Stimulated activated effector memory CD8-positive, alpha-beta T cell treated with anti-CD3 and anti-CD28 coated beads, Interleukin-12 subunit alpha, Interleukin-12 subunit beta, amount 100 ng/mL, for 72 hours (primary cell): ENCODE results near the gene CDC34.
A peak's percentile ranks its signal among the peaks of the same experiment; 100 is the strongest.

Source experiments
- ATAC-seq: fragments of 150-1000 bp; cut with Tn5 transposase; 2 replicates; pipeline ENCODE4 v1.10.0; 2021
- DNase-seq, 2 donors: peaks; one replicate each; pipeline ENCODE4 v3.0.0; 2021 to 2022; ENCODE audit warnings: low spot score in 2 of 2
- H3K27ac Mint-ChIP-seq: one replicate; pipeline ENCODE4 v1.8.0; 2022; ENCODE audit warnings: mild to moderate bottlenecking, mixed read lengths
- H3K36me3 Mint-ChIP-seq: one replicate; pipeline ENCODE4 v1.8.0; 2022; ENCODE audit warnings: mild to moderate bottlenecking, mixed read lengths
- H3K4me1 Mint-ChIP-seq: one replicate; pipeline ENCODE4 v1.8.0; 2022; ENCODE audit warnings: mixed read lengths
- H3K4me3 Mint-ChIP-seq: one replicate; pipeline ENCODE4 v1.8.0; 2022; ENCODE audit warnings: mild to moderate bottlenecking, mixed read lengths
- H3K9me3 Mint-ChIP-seq: one replicate; pipeline ENCODE4 v1.8.0; 2022; ENCODE audit warnings: mixed read lengths

CDC34 gene

GRCh38 chr19:540867-541637 lies 9.5 kb downstream of the CDC34 start:
- no peaks in the 10 kb centered on the region for H3K9me3 Mint-ChIP-seq
- ATAC-seq, result no peak
- no peak overlapping the region for H3K4me3 Mint-ChIP-seq
- no peak overlapping the region for H3K27ac Mint-ChIP-seq
- DNase-seq, result no peak
- peaks cover 51% of the 10 kb centered on the region for H3K36me3 Mint-ChIP-seq
- H3K4me1 Mint-ChIP-seq, result peaks cover 16% of the 10 kb centered on the region

DNA sequence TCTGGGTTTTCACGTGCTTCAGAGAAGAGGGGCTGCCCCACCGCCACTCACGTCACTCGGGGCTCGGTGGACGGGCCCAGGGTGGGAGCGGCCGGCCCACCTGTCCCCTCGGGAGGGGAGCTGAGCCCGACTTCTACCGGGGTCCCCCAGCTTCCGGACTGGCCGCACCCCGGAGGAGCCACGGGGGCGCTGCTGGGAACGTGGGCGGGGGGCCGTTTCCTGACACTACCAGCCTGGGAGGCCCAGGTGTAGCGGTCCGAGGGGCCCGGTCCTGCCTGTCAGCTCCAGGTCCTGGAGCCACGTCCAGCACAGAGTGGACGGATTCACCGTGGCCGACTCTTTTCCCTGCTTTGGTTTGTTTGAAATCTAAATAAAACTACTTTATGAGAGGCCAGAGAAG lies 10.1 kb downstream of the CDC34 start:
- Mint-ChIP-seq H3K9me3 (no peaks in the 10 kb centered on the region), H3K4me3 (no peak overlapping the region), H3K36me3 (peaks cover 51% of the 10 kb centered on the region), H3K27ac (no peak overlapping the region), H3K4me1 (peaks cover 16% of the 10 kb centered on the region)
- ATAC-seq (no peak), DNase-seq (no peak)

DNA sequence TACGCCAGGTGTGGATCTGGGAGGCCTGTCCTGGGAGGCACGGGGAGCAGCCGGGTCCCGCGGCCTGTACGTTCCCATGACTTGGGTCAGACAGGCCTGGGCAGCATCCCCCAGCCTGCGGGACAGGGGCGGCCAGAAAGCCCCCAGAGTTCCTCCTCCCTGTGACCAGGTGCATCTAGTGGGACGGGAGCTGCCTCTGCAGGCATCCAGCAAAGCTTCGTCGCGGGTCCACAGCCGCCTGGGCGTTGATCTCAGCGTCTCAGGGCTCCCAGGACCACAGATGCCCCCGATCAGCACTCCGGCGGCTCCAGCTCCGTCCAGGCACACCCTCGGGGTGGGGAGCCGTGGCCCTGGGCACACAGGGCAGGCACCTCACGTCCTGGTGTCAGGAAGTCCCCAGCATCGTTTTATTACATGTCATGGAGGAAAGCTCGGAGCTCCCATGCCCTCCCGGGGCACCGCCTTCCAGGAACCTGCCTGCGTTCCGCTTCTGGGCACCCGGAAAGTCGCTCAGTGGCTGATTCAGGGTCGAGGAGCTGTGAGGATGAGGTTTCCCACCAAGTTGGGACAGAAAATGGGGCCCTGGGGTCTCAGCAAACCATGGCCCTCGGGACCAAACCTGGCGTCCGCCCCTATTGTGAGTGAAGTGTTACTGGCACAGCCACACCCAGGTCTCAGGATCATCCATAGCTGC lies 10.8 kb downstream of the CDC34 start:
- no peaks in the 10 kb centered on the region for H3K9me3 Mint-ChIP-seq
- H3K4me3 Mint-ChIP-seq, result peak overlapping the region; percentile 86
- H3K4me1 Mint-ChIP-seq, result peaks cover 16% of the 10 kb centered on the region
- no peak for ATAC-seq
- DNase-seq, result no peak
- H3K27ac Mint-ChIP-seq, result no peak overlapping the region
- peaks cover 52% of the 10 kb centered on the region for H3K36me3 Mint-ChIP-seq

- peak within 1 kb of the TSS; percentile 86 for H3K4me3 Mint-ChIP-seq
- peak within 1 kb of the TSS; percentile 93 for H3K27ac Mint-ChIP-seq
- DNase-seq (peak; percentile 56 to 87), ATAC-seq (peak; percentile 95)
- no peaks in the 10 kb centered on the region for H3K9me3 Mint-ChIP-seq
- peaks cover 41% of the 10 kb centered on the region for H3K36me3 Mint-ChIP-seq
- peaks cover 25% of the 10 kb centered on the region for H3K4me1 Mint-ChIP-seq
Measured at GRCh38 chr19:543910-544608, 12.5 kb downstream of the CDC34 start, which contains the start of gene GZMM. Gene GZMM (plus strand): TSS chr19:544053. CDS start chr19:544072, 19 bp downstream.

DNA sequence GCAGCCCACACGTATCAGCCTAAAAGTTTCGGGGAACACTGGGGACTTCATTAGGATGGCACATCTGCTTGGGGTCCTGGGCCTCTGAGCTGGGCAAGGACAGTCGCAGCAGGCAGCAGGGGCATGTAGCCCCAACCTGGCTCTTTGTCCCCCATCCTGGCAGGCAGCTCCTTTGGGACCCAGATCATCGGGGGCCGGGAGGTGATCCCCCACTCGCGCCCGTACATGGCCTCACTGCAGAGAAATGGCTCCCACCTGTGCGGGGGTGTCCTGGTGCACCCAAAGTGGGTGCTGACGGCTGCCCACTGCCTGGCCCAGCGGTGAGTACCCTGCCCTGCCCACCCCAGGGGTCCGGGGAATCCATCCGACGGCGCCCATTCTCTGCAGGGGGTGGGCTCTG lies 15.6 kb downstream of the CDC34 start:
- Mint-ChIP-seq H3K27ac (no peak overlapping the region), H3K36me3 (peaks cover 27% of the 10 kb centered on the region), H3K4me1 (peaks cover 34% of the 10 kb centered on the region), H3K9me3 (no peaks in the 10 kb centered on the region), H3K4me3 (no peak overlapping the region)
- no peak for ATAC-seq
- no peak for DNase-seq

DNA sequence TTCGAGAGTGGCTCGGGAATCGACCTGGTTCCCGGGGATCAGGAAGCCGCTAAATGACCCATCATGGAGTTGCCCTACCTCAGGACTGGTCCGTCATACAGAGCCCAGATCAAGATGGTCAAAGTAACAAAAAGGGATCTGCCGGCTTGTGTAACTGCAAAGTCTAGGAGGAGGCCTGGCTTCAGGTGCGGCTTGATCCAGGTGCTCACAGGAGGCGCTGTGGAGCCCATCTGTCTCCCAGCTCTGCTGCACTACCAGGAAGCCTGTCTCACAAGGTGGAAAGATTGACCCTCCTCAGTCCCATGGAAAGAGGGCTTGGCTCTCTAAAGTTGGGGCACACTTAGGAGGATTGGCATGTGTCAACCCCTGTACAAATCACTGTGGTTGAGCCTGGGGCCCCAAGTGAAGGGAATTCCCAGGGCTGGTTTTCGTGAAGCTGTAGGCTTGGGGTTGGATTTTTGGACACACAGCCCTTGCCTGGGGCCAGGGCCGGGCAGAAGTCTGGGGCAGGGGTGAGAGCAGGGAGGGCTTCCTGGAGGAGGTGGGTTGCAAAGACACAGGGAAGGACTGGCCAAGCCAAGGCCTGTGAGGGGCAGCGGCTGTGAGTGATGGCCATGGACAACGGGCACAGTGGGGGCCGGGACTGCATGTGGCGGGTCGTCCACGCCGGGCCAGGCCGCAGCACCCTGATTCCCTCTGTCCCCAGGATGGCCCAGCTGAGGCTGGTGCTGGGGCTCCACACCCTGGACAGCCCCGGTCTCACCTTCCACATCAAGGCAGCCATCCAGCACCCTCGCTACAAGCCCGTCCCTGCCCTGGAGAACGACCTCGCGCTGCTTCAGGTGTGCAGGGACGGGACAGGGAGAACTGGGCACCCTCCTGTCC lies 16.5 kb downstream of the CDC34 start:
- no peak overlapping the region for H3K4me3 Mint-ChIP-seq
- H3K36me3 Mint-ChIP-seq, result peaks cover 31% of the 10 kb centered on the region
- peak overlapping the region; percentile 65 for H3K27ac Mint-ChIP-seq
- peaks cover 34% of the 10 kb centered on the region for H3K4me1 Mint-ChIP-seq
- no peaks in the 10 kb centered on the region for H3K9me3 Mint-ChIP-seq
- DNase-seq (no peak), ATAC-seq (no peak)

GRCh38 chr19:548886-549830 lies 17.6 kb downstream of the CDC34 start:
- H3K36me3 Mint-ChIP-seq, result peaks cover 22% of the 10 kb centered on the region
- no peak overlapping the region for H3K4me3 Mint-ChIP-seq
- H3K27ac Mint-ChIP-seq, result no peak overlapping the region
- peak; percentile 9 for ATAC-seq
- H3K9me3 Mint-ChIP-seq, result no peaks in the 10 kb centered on the region
- no peak for DNase-seq
- H3K4me1 Mint-ChIP-seq, result peaks cover 28% of the 10 kb centered on the region

- no peak overlapping the region for H3K27ac Mint-ChIP-seq
Measured at GRCh38 chr19:554817-555216, 23.3 kb downstream of the CDC34 start.

DNA sequence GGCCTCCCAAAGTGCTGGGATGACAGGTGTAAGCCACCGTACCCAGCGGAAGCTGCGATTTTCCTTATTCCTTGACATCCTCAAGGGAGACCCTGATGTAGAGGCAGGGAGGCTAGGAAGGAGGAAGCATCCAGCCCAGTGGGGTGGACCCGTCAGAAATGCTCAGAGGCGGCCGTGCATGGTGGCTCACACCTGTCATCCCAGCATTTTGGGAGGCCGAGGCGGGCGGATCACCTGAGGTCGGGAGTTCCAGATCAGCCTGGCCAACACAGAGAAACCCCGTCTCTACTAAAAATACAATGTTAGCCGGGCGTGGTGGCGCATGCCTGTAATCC lies 23.9 kb downstream of the CDC34 start:
- DNase-seq (no peak), ATAC-seq (no peak)
- Mint-ChIP-seq H3K4me3 (no peak overlapping the region), H3K9me3 (no peaks in the 10 kb centered on the region), H3K27ac (no peak overlapping the region), H3K36me3 (peaks cover 5% of the 10 kb centered on the region), H3K4me1 (peaks cover 9% of the 10 kb centered on the region)

More at GRCh38 chr19:554817-555216, 23.3 kb downstream of the CDC34 start:
- no peaks in the 10 kb centered on the region for H3K9me3 Mint-ChIP-seq
- peaks cover 5% of the 10 kb centered on the region for H3K36me3 Mint-ChIP-seq
- no peak overlapping the region for H3K4me3 Mint-ChIP-seq
- ATAC-seq (no peak), DNase-seq (no peak)
- H3K4me1 Mint-ChIP-seq, result peaks cover 9% of the 10 kb centered on the region

GRCh38 chr19:556611-557382 lies 25.2 kb downstream of the CDC34 start:
- peaks cover 5% of the 10 kb centered on the region for H3K36me3 Mint-ChIP-seq
- no peaks in the 10 kb centered on the region for H3K9me3 Mint-ChIP-seq
- no peak overlapping the region for H3K4me3 Mint-ChIP-seq
- H3K27ac Mint-ChIP-seq, result no peak overlapping the region
- ATAC-seq (no peak), DNase-seq (no peak)
- peaks cover 2% of the 10 kb centered on the region for H3K4me1 Mint-ChIP-seq

DNA sequence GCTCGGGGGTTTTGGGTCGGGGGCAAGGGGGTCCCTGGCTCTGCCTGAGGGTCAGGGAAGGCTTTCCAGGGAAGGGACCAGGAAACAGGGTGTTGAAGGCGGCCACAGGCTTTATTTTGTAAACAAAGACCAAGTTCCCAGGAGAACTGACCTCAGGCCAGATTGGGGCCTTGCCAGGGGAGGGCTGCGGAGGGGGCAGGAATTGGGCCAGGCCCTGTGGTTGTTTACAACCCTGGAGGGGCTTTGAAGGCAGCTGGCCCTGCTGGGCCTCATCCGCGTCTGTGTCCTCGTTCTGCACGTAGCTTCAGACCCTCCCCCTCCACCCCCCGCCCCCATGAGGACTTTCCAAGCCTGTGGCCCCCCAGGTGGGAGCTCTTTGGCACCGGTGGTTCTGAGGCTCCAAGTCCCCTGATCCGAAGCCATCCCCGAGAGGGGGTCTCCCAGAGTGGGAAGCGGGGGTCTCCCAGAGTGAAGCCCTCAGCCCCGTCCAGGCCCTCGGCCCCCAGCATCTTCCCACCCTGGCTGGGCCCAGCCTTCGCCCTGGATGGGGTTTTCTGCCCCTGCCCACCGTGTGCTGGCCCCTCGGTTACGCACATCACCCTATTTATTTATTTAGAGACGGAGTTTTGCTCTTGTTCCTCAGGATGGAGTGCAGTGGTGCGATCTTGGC lies 27.3 kb downstream of the CDC34 start:
- no peaks in the 10 kb centered on the region for H3K9me3 Mint-ChIP-seq
- no peak overlapping the region for H3K4me3 Mint-ChIP-seq
- H3K36me3 Mint-ChIP-seq, result no peaks in the 10 kb centered on the region
- no peak overlapping the region for H3K27ac Mint-ChIP-seq
- ATAC-seq (no peak), DNase-seq (no peak)
- H3K4me1 Mint-ChIP-seq, result no peaks in the 10 kb centered on the region

- Mint-ChIP-seq H3K9me3 (no peaks in the 10 kb centered on the region), H3K4me3 (no peak overlapping the region), H3K27ac (no peak overlapping the region), H3K4me1 (no peaks in the 10 kb centered on the region), H3K36me3 (no peaks in the 10 kb centered on the region)
- no peak for DNase-seq
- ATAC-seq, result no peak
Measured at GRCh38 chr19:560121-560520, 28.6 kb downstream of the CDC34 start.

DNA sequence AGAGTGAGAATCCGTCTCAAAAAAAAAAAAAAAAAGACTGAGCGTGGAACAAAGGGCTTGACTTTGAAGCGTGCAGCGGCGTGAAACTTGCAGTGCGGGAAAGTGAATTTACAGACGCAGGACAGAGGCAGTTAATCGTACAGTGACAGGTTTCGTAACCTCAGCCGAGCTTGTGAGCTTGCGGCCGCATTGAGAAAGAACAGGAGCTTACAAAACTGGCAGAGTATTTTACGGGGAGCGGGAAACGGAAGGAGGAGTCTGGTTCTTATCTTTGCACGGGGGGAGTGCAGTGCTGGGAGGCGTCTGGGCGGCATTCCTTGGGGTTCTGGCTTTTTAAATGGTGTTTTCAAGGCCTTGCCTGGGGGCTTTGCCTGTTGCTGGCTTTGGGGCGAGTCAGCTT lies 34.8 kb downstream of the CDC34 start:
- ATAC-seq (no peak), DNase-seq (no peak)
- Mint-ChIP-seq H3K9me3 (no peaks in the 10 kb centered on the region), H3K27ac (no peak overlapping the region), H3K36me3 (peaks cover 21% of the 10 kb centered on the region), H3K4me3 (no peak overlapping the region), H3K4me1 (peaks cover 7% of the 10 kb centered on the region)
